Ascending aorta (tissue), 2 donors: Measurements from ENCODE around the gene AGBL2. TPM values are rescaled to one million over a fixed set of nuclear protein-coding genes. Genes with fewer than 3 reads are reported as not detected.
"Not testable (repeated sequence)": the region's sequence is repeated elsewhere in the genome, so short reads cannot be mapped to it uniquely, and the experiment has no call there.

Experiments used
- DNase-seq, 2 donors: peaks; one replicate each; pipeline ENCODE4 v3.0.0-alpha.2; 2019; ENCODE audit warnings: low spot score in 2 of 2
- H3K27ac ChIP-seq, 2 donors: fragments of 200-600 bp; sonication (generic); one replicate each; pipeline ENCODE4 v1.5.1; 2016 to 2017; ENCODE audit warnings: mild to moderate bottlenecking in 1 of 2
- H3K27me3 ChIP-seq: fragments of 200-600 bp; sonication (generic); one replicate; pipeline ENCODE4 v1.5.1; 2017
- H3K36me3 ChIP-seq, 2 donors: fragments of 200-600 bp; sonication (generic); one replicate each; pipeline ENCODE4 v1.5.1; 2016
- H3K4me1 ChIP-seq, 2 donors: fragments of 200-600 bp; sonication (generic); one replicate each; pipeline ENCODE4 v1.5.1; 2016 to 2017; ENCODE audit warnings: mild to moderate bottlenecking in 1 of 2
- H3K4me3 ChIP-seq, 2 donors: fragments of 200-600 bp; sonication (generic); one replicate each; pipeline ENCODE4 v1.5.1; 2016 to 2017; ENCODE audit warnings: mild to moderate bottlenecking in 1 of 2
- H3K9me3 ChIP-seq, 2 donors: fragments of 200-600 bp; sonication (generic); one replicate each; pipeline ENCODE4 v1.5.1; 2016
- intact Hi-C: fragments of 100-400 bp; cut with DNase I; formaldehyde crosslinking; loops from one replicate; pipeline ENCODE4 v1.15.1; 2023
- total RNA-seq: library from RNA; depleted of rRNA; stranded (reverse); fragments of >200 nt; gene quantifications from one replicate; pipeline ENCODE4 v1.1.0, GENCODE V29; 2016
- TF ChIP-seq, protein P1 (sequence below), 3 experiments: fragments of 200-600 bp in 2 of 3; fragments of 450-650 bp in 1 of 3; sonication (generic) in 2 of 3; IDR thresholded peaks; one replicate each; pipeline ENCODE4 v1.5.1; 2016 to 2019; ENCODE audit warnings: antibody characterized with exemption in 3 of 3, mild to moderate bottlenecking in 1 of 3, moderate library complexity in 1 of 3

The AGBL2 gene
- total RNA-seq, 1 donor from 2014 or later: not detected

DNA sequence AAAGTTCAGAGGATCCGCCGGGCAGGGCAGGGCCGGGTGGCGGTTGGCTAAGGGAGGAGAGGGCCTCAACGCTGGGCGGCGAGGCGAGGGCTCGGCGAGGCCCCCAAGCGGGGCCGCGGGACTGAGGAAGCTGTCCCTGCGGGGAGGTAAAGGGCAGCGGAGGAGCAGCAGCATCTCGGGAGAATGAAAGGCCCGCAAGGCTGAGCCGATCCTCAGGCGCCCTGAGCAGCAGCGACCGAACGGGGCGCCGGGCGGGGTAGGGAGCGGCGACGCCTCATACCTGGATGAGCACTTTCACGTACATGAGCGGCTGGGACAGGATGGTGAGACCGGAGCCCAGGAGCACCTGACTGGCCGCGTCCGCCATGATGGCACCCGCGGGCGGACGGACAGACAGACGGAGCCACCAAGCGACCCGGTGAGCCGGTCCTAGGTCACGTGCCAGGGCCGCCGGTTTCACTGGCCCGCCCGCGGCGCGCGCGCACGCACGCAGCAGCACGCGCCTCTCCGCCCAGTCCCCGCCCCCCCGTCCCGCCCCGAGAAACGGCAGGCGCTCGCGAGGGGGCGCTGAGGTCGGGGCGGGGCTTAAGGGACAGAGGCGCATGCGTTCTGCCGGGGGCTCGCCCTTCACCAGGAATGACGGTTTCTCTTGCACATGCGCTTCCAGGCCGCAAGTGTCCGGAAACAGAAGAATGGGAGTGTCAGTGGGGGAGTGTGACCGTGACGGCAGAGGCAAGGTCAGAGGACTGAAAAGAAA lies 72.9 kb downstream of the AGBL2 start, which contains the start of gene MTCH2:
TSS of gene MTCH2 (minus strand) at position 461 of the 757 bp plus-strand sequence. CDS start at position 367, 94 bp downstream.
- Histone ChIP-seq H3K4me3 (peak within 1 kb of the TSS; percentile 69 to 77), H3K4me1 (peaks cover 2 to 13% of the 10 kb centered on the region in 2 donors), H3K36me3 (peaks cover 0 to 9% of the 10 kb centered on the region in 2 donors), H3K27me3 (no peaks in the 10 kb centered on the region), H3K9me3 (no peaks in the 10 kb centered on the region), H3K27ac (peak within 1 kb of the TSS; percentile 85 to 94)
- TF ChIP-seq, protein P1, sequence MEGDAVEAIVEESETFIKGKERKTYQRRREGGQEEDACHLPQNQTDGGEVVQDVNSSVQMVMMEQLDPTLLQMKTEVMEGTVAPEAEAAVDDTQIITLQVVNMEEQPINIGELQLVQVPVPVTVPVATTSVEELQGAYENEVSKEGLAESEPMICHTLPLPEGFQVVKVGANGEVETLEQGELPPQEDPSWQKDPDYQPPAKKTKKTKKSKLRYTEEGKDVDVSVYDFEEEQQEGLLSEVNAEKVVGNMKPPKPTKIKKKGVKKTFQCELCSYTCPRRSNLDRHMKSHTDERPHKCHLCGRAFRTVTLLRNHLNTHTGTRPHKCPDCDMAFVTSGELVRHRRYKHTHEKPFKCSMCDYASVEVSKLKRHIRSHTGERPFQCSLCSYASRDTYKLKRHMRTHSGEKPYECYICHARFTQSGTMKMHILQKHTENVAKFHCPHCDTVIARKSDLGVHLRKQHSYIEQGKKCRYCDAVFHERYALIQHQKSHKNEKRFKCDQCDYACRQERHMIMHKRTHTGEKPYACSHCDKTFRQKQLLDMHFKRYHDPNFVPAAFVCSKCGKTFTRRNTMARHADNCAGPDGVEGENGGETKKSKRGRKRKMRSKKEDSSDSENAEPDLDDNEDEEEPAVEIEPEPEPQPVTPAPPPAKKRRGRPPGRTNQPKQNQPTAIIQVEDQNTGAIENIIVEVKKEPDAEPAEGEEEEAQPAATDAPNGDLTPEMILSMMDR (IDR thresholded peaks at IDR 0.05): peak in 1 of 3 experiments; percentile 35
- intact Hi-C loops: loop anchor here (1.0 to 10.0 kb wide), 6 partner anchors 63 to 457 kb away; partner anchors contain the start of genes AGBL2, FNBP4, KBTBD4 and NDUFS3
- DNase-seq: peak; percentile 86 to 97

DNA sequence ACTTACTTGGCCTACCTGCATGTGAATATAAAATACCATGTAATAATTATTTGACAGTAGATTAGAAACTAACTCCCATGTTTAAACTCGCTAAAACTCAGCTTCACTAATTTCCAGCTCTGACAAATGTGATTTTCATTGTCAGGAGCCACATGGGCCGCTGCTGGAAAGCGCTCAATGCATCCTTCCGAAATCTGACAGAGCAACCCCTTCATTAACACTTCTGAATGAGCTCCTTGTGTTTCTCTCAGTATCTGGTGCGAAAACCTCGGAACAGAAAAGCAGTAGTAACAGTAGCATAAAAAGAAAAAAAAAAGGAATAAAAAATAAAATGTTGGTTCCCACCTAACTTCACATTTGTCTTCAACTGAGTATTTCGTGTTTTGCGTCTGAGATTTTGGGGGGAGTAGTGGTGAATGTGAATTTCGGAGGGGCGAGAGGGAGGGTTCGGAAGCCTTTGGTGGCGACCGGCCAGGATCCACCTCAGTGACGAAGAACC lies 73.5 kb downstream of the AGBL2 start:
- Histone ChIP-seq H3K4me1 (peaks cover 2 to 13% of the 10 kb centered on the region in 2 donors), H3K4me3 (peak overlapping the region; percentile 69 to 77), H3K27me3 (no peaks in the 10 kb centered on the region), H3K36me3 (peaks cover 0 to 9% of the 10 kb centered on the region in 2 donors), H3K9me3 (no peaks in the 10 kb centered on the region), H3K27ac (peak overlapping the region; percentile 85 to 94)
- intact Hi-C loops: loop anchor here (1.0 to 10.0 kb wide), 6 partner anchors 63 to 457 kb away; partner anchors contain the start of genes AGBL2, FNBP4, KBTBD4 and NDUFS3
- DNase-seq: peak in 1 of 2 donors; percentile 30
- TF ChIP-seq, protein P1 (IDR thresholded peaks at IDR 0.05): no peak

DNA sequence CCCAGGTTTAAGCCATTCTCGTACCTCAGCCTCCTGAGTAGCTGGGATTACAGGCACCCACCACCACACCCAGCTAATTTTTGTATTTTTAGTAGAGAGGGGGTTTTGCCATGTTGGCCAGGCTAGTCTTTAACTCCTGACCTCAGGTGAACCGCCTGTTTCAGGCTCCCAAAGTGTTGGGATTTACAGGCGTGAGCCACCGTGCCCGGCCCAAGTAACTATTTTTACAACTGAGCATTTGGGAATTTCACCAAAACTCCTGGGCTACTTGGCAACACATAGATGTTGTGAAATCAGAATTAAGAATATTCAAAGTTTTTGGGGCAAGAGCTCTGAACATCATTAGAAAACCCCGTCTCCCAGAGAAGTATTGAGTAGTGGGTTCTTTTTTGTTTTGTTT lies 74.7 kb downstream of the AGBL2 start:
- DNase-seq: peak in 1 of 2 donors; percentile 56
- H3K4me3 ChIP-seq: peak overlapping the region in 1 of 2 donors; percentile 8
- not testable (repeated sequence) for H3K9me3 ChIP-seq, H3K27me3 ChIP-seq
- H3K4me1 ChIP-seq: peaks cover 2 to 13% of the 10 kb centered on the region in 2 donors
- H3K36me3 ChIP-seq: peaks cover 0 to 15% of the 10 kb centered on the region in 2 donors
- intact Hi-C loops: loop anchor here (10.0 kb wide), 2 partner anchors 204 to 456 kb away; partner anchors contain the start of genes NUP160 and PACSIN3
- H3K27ac ChIP-seq: peak overlapping the region in 1 of 2 donors; percentile 32

DNA sequence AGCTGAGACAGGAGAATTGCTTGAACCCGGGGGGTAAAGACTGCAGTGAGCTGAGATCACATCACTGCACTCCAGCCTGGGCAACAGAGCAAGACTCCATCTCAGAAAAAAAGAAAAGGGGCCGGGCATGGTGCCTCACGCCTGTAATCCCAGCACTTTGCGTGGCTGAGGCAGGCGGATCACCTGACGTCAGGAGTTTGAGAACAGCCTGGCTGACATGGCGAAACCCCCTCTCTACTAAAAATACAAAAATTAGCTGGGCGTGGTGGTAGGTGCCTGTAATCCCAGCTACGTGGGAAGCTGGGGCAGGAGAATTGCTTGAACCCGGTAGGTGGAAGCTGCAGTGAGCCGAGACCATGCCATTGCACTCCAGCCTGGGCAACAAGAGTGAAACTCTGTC lies 78.8 kb downstream of the AGBL2 start:
- H3K27ac ChIP-seq, H3K9me3 ChIP-seq, H3K4me1 ChIP-seq, intact Hi-C loops, H3K4me3 ChIP-seq, H3K27me3 ChIP-seq: not testable (repeated sequence)
- peaks cover 32 to 45% of the 10 kb centered on the region in 2 donors for H3K36me3 ChIP-seq
- peak in 1 of 2 donors; percentile 27 for DNase-seq

DNA sequence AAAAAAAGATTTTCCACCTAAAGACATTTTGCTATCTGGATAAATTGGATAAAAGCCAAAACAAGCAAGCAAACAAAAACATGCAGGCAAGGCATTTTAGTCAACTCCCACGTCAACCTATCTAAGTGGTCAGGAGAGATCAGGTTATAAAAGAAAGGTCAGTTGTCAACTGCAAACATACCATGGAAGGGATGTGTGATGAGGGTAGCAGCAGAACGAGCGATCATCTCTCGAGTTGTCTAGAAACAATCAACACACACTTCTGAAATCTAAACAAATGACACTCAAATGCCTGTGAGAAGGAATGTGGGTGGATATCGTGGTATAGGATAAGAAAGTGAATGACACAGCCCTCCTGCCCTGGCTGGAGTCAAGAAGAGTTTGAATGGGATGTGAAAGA lies 83.7 kb downstream of the AGBL2 start:
- peaks cover 65 to 83% of the 10 kb centered on the region in 2 donors for H3K36me3 ChIP-seq
- TF ChIP-seq, protein P1 (IDR thresholded peaks at IDR 0.05): no peak
- no peaks in the 10 kb centered on the region for H3K4me1 ChIP-seq
- no peak overlapping the region for H3K27ac ChIP-seq
- DNase-seq: no peak
- intact Hi-C loops: no loop called here
- no peak overlapping the region for H3K4me3 ChIP-seq
- no peaks in the 10 kb centered on the region for H3K27me3 ChIP-seq
- H3K9me3 ChIP-seq: no peaks in the 10 kb centered on the region

DNA sequence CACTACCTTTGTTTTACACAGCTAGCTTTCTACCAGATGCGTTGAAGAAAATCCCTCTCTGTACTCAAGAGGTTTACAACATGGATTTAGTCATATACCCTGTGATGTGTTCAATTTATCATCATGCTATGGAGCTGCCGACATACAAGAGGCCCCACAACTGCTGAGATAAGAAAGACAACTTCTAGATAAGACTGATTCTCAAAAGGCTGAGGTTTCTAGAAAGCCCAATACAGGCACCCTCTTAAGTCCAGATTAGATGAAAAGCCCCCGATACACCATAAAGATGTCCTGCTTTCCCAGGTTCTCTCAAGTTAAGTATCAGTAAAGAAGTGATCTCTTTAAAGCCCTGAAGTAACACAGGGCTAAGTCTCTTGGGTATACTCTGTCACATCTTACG lies 87.1 kb downstream of the AGBL2 start:
- Histone ChIP-seq H3K27me3 (no peaks in the 10 kb centered on the region), H3K4me3 (no peak overlapping the region), H3K4me1 (no peaks in the 10 kb centered on the region), H3K9me3 (no peaks in the 10 kb centered on the region), H3K36me3 (peaks cover 73 to 86% of the 10 kb centered on the region in 2 donors), H3K27ac (no peak overlapping the region)
- TF ChIP-seq, protein P1 (IDR thresholded peaks at IDR 0.05): no peak
- no peak for DNase-seq
- intact Hi-C loops: no loop called here
